ENCODE measurements around the gene FAM43B.

Gene FAM43B

DNA sequence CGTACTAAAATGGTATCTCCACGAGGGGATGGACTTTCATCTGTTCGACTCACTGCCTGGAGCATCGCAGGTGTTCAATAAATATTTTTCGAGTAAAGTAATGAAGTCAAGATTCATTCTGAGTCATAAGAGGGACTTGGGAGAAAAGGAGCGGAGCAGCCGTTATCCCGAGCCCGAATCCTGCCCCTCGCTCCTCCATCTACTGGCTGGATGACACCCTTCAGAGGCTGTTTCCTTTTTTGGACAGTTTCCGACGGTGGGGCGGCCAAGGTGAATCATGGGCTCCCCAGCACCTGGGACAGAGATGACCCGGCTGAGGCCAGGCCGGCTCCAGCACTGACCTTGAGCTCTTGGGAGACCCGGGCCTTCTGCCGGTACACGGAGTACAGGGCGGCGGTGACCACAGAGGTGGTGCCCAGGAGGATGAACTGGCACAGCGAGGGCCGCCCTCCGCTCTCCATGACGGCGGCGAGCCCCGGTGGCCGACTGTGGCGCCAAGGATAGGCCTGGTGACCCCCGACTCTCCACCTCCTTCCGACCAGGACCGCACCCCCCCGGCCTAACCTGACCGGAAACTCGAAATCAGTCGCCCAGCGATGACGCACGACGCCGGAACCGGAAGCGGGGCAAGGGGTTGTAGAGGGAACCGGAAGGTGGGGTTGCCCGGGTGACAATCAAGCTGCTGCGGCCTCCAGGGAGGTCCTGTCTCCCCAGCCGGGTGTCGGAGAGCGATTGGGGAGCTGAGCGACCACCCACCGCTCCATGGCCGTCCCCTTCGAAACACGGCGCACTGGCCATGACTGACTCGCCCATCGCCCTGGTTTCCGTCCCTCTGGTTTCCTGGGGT is 44.6 kb upstream of the FAM43B start, which contains the start of gene MUL1 (continued):
- TF ChIP-seq ZEB2 (tag by site-specific recombination; IDR thresholded peaks at IDR 0.05) = peak; percentile 73; the same call in 1 of the 2 replicates
- TF ChIP-seq ZNF48 (tag by site-specific recombination; IDR thresholded peaks at IDR 0.05) = no peak
- TF ChIP-seq ZBTB17 (tag by site-specific recombination; IDR thresholded peaks at IDR 0.05) = peak; percentile 43; the same call in 1 of the 2 replicates
- TF ChIP-seq ZNF23 (tag by site-specific recombination; IDR thresholded peaks at IDR 0.05; ENCODE audit: borderline replicate concordance) = no peak
- TF ChIP-seq ZNF837 (tag by site-specific recombination; IDR thresholded peaks at IDR 0.05) = no peak
- TF ChIP-seq ZNF302 (tag by site-specific recombination; IDR thresholded peaks at IDR 0.05; ENCODE audit: low read depth) = no peak
- TF ChIP-seq ZNF324 (tag by site-specific recombination; IDR thresholded peaks at IDR 0.05) = 0 out of 2 replicates have a peak, but pooled peaks have one; percentile 43
- no peak for TF ChIP-seq ZNF133 (tag by site-specific recombination; IDR thresholded peaks at IDR 0.05)
- TF ChIP-seq, protein P1, sequence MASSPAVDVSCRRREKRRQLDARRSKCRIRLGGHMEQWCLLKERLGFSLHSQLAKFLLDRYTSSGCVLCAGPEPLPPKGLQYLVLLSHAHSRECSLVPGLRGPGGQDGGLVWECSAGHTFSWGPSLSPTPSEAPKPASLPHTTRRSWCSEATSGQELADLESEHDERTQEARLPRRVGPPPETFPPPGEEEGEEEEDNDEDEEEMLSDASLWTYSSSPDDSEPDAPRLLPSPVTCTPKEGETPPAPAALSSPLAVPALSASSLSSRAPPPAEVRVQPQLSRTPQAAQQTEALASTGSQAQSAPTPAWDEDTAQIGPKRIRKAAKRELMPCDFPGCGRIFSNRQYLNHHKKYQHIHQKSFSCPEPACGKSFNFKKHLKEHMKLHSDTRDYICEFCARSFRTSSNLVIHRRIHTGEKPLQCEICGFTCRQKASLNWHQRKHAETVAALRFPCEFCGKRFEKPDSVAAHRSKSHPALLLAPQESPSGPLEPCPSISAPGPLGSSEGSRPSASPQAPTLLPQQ (tag by site-specific recombination; IDR thresholded peaks at IDR 0.05) = peak; percentile 59
- peak; percentile 73 for TF ChIP-seq KLF16 (tag by site-specific recombination; IDR thresholded peaks at IDR 0.05)
- no peak for TF ChIP-seq ZNF560 (tag by site-specific recombination; IDR thresholded peaks at IDR 0.05; ENCODE audit: borderline replicate concordance)
- TF ChIP-seq ZNF670 (tag by site-specific recombination; IDR thresholded peaks at IDR 0.05; ENCODE audit: low read depth) = no peak
- peak; percentile 85 for TF ChIP-seq GLIS2 (tag by site-specific recombination; IDR thresholded peaks at IDR 0.05)
- TF ChIP-seq ZNF558 (tag by site-specific recombination; IDR thresholded peaks at IDR 0.05) = no peak
- no peak for TF ChIP-seq GFI1B (tag by site-specific recombination; IDR thresholded peaks at IDR 0.05)
- no peak for TF ChIP-seq ZNF146 (tag by site-specific recombination; IDR thresholded peaks at IDR 0.05)
- TF ChIP-seq HOXC10 (CRISPR knock-in tag; IDR thresholded peaks at IDR 0.05) = no peak
- no peak for TF ChIP-seq ZNF211 (tag by site-specific recombination; IDR thresholded peaks at IDR 0.05; ENCODE audit: low read depth)
- TF ChIP-seq, protein P2, sequence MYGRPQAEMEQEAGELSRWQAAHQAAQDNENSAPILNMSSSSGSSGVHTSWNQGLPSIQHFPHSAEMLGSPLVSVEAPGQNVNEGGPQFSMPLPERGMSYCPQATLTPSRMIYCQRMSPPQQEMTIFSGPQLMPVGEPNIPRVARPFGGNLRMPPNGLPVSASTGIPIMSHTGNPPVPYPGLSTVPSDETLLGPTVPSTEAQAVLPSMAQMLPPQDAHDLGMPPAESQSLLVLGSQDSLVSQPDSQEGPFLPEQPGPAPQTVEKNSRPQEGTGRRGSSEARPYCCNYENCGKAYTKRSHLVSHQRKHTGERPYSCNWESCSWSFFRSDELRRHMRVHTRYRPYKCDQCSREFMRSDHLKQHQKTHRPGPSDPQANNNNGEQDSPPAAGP (tag by site-specific recombination; IDR thresholded peaks at IDR 0.05) = 0 out of 2 replicates have a peak, but pooled peaks have one; percentile 53
- no peak for TF ChIP-seq GLI4 (tag by site-specific recombination; IDR thresholded peaks at IDR 0.05)
- TF ChIP-seq, protein P3, sequence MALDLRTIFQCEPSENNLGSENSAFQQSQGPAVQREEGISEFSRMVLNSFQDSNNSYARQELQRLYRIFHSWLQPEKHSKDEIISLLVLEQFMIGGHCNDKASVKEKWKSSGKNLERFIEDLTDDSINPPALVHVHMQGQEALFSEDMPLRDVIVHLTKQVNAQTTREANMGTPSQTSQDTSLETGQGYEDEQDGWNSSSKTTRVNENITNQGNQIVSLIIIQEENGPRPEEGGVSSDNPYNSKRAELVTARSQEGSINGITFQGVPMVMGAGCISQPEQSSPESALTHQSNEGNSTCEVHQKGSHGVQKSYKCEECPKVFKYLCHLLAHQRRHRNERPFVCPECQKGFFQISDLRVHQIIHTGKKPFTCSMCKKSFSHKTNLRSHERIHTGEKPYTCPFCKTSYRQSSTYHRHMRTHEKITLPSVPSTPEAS (tag by site-specific recombination; IDR thresholded peaks at IDR 0.05) = no peak
- TF ChIP-seq ZSCAN30 (tag by site-specific recombination; IDR thresholded peaks at IDR 0.05) = no peak
- TF ChIP-seq ZNF19 (tag by site-specific recombination; IDR thresholded peaks at IDR 0.05; ENCODE audit: low read depth) = no peak
- no peak for TF ChIP-seq ZNF514 (tag by site-specific recombination; IDR thresholded peaks at IDR 0.05)
- TF ChIP-seq, protein P4, sequence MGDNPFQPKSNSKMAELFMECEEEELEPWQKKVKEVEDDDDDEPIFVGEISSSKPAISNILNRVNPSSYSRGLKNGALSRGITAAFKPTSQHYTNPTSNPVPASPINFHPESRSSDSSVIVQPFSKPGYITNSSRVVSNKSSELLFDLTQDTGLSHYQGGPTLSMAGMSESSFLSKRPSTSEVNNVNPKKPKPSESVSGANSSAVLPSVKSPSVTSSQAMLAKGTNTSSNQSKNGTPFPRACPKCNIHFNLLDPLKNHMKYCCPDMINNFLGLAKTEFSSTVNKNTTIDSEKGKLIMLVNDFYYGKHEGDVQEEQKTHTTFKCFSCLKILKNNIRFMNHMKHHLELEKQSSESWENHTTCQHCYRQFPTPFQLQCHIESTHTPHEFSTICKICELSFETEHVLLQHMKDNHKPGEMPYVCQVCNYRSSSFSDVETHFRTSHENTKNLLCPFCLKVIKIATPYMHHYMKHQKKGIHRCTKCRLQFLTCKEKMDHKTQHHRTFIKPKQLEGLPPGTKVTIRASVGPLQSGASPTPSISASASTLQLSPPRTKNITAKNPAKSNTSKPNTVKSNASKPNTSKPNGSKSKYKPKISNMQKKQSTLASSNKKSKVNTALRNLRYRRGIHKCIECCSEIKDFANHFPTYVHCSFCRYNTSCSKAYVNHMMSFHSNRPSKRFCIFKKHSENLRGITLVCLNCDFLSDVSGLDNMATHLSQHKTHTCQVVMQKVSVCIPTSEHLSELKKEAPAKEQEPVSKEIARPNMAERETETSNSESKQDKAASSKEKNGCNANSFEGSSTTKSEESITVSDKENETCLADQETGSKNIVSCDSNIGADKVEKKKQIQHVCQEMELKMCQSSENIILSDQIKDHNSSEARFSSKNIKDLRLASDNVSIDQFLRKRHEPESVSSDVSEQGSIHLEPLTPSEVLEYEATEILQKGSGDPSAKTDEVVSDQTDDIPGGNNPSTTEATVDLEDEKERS (tag by site-specific recombination; IDR thresholded peaks at IDR 0.05) = no peak
- no peak for TF ChIP-seq ZNF701 (tag by site-specific recombination; IDR thresholded peaks at IDR 0.05)
- TF ChIP-seq, protein P5, sequence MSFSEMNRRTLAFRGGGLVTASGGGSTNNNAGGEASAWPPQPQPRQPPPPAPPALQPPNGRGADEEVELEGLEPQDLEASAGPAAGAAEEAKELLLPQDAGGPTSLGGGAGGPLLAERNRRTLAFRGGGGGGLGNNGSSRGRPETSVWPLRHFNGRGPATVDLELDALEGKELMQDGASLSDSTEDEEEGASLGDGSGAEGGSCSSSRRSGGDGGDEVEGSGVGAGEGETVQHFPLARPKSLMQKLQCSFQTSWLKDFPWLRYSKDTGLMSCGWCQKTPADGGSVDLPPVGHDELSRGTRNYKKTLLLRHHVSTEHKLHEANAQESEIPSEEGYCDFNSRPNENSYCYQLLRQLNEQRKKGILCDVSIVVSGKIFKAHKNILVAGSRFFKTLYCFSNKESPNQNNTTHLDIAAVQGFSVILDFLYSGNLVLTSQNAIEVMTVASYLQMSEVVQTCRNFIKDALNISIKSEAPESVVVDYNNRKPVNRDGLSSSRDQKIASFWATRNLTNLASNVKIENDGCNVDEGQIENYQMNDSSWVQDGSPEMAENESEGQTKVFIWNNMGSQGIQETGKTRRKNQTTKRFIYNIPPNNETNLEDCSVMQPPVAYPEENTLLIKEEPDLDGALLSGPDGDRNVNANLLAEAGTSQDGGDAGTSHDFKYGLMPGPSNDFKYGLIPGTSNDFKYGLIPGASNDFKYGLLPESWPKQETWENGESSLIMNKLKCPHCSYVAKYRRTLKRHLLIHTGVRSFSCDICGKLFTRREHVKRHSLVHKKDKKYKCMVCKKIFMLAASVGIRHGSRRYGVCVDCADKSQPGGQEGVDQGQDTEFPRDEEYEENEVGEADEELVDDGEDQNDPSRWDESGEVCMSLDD (tag by site-specific recombination; IDR thresholded peaks at IDR 0.05) = 0 out of 2 replicates have a peak, but pooled peaks have one; percentile 51
- peak; percentile 82 for TF ChIP-seq ZBTB48 (tag by site-specific recombination; IDR thresholded peaks at IDR 0.05)
- TF ChIP-seq, protein P6, sequence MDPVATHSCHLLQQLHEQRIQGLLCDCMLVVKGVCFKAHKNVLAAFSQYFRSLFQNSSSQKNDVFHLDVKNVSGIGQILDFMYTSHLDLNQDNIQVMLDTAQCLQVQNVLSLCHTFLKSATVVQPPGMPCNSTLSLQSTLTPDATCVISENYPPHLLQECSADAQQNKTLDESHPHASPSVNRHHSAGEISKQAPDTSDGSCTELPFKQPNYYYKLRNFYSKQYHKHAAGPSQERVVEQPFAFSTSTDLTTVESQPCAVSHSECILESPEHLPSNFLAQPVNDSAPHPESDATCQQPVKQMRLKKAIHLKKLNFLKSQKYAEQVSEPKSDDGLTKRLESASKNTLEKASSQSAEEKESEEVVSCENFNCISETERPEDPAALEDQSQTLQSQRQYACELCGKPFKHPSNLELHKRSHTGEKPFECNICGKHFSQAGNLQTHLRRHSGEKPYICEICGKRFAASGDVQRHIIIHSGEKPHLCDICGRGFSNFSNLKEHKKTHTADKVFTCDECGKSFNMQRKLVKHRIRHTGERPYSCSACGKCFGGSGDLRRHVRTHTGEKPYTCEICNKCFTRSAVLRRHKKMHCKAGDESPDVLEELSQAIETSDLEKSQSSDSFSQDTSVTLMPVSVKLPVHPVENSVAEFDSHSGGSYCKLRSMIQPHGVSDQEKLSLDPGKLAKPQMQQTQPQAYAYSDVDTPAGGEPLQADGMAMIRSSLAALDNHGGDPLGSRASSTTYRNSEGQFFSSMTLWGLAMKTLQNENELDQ (tag by site-specific recombination; IDR thresholded peaks at IDR 0.05; ENCODE audit: low read depth) = no peak
